Eye (tissue), 1 donor: ENCODE data around the gene RPA3.

Experiments used
- DNase-seq: peaks from one replicate; pipeline ENCODE4 v3.0.0-alpha.2; 2015

RPA3 gene

GRCh38 chr7:7650682-7651206 lies 67.7 kb downstream of the RPA3 start:
- no peak for DNase-seq

DNA sequence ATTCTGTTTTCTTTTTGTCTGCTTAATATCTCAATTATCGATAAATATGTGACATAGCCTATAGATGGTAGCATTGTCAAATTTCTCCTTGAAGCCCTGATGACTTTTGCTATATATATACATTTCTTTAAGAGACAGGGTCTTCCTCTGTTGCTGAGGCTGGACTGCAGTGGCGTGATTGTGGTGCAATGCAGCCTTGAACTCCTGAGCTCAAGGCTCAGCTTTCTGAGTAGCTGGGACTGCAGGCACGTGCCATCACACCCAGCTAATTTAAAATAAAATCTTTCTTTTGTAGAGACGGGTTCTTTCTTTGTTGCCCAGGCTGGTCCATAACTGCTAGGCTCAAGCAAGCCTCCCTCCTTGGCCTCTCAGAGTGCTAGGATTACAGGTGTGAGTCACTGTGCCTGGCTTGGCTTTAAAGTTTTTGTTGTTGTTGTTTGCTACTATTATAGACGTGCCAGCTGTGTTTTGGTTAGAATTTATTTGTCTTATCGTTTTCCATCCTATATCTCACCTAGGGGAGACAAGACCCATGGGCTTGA lies 70.8 kb downstream of the RPA3 start:
- no peak for DNase-seq

GRCh38 chr7:7642081-7642480 lies 76.3 kb downstream of the RPA3 start:
- no peak for DNase-seq

GRCh38 chr7:7641129-7641663 lies 77.2 kb downstream of the RPA3 start:
- DNase-seq, result no peak

DNA sequence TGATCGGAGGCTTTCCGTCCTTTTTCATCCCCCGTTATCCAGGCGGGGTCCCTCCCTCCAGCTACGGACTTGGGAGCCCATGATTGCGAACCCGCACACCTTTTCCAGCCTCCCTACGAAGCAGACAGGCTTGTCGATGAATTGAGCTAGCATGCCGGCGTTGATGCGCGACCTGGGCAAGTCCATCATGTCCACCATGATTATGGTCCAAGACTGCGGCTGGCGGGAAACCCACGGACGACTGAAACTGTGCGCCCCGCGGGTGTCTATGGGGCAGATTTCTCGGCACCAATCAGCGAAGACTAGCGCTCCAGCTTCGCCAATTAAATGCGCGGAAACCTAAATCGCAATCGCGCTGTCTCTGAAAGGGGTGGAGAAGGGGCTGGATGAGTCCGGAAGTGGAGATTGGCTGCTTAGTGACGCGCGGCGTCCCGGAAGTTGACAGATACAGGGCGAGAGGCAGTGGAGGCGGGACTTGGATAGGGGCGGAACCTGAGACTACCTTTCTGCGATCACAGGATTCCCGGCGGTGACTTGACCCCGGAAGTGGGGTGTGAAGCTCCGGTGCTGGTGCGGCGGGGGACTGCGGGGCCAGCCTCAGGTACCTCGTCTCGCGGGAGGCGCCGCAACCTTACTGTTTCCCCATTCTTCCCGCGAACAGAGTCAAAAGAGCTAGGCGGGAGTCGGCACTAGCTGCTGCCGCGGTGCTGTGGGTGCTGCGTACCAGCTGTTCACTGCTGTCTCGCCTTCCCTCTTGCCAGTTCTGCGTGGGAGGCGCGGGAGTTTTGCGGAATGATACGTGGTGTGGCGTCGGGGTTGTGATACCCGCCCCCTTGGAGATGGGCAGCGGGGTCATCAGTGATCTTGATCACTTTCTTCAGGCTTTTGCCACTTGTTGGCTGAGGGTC lies 77.9 kb downstream of the RPA3 start, which contains the start of gene UMAD1:
Gene UMAD1 (plus strand): TSS at position 532 of the 908 bp plus-strand sequence. CDS start 32,620 bp downstream, outside the sequence.
- peak; percentile 99 for DNase-seq

- no peak for DNase-seq
These were observed 78.6 kb downstream of the RPA3 start for GRCh38 chr7:7639847-7640220.

- no peak for DNase-seq
These were observed 79.0 kb downstream of the RPA3 start for GRCh38 chr7:7639421-7639820.

- DNase-seq, result no peak
These were observed 87.6 kb downstream of the RPA3 start for GRCh38 chr7:7630626-7631329.

GRCh38 chr7:7628476-7628875 lies 89.9 kb downstream of the RPA3 start:
- no peak for DNase-seq

DNA sequence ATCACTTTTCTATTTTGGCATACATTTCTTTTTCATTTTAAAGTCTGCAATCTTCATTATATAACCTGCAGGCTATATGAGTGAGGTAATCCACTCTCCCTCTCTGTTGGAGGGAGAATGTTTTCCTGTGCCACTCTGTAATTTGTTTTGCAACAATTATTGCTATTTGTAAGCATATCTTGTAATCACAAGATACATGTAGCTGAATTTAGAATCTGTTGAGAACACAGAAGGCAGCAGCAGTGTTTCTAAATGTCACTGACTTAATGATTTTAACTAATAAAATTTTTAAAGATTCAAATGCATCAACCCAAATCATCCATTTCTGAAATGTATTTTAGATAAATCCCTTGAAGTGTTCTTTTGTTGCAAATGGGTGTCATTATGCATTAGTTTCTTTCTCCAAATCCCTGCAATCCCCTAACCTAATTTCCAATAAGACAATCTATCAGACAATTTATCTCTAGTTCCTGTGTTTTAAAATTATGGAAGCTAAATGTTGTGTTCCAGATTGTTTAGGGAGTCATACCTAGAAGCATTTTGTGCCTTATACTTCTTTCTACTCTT lies 97.7 kb downstream of the RPA3 start:
- DNase-seq, result no peak

DNA sequence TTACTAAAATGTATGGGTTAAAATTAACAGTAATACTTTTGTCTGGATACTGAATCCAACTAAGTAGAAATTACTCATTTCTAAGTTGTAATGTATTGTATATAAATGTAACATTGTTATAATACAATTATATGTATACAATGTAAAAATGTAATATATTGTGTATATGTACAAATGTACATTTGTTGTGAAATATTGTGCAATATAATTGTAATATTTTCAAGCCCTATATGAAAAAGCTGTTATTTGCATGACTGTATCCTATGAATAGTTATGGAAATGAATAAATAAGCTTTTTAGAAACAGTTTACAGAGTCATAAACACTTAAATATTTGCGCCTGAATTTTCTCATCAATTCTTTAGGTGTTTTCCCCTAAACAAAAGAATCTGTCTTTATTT lies 98.2 kb downstream of the RPA3 start:
- no peak for DNase-seq

DNA sequence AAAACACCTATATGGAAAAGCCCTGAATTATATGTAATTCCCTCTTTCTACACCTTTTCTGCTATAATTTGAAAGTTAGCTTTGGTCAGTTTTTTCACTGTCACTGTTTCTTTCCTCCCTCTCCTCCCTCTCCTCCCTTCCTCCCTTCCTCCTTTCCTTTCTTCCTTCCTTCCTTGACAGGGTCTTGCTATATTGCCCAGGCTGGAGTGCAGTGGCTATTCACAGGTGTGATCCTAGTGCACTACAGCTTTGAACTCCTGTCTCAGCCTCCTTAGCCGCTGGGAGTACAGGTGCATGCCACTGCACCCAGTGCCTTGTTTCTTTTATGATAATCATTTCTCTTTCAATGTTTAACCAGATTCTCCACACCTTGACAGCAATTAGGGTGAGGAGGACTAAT lies 100.0 kb downstream of the RPA3 start:
- no peak for DNase-seq

- no peak for DNase-seq
These were observed 100.9 kb downstream of the RPA3 start for GRCh38 chr7:7617550-7617949.

- no peak for DNase-seq
These were observed 104.2 kb downstream of the RPA3 start for GRCh38 chr7:7614018-7614741.

DNA sequence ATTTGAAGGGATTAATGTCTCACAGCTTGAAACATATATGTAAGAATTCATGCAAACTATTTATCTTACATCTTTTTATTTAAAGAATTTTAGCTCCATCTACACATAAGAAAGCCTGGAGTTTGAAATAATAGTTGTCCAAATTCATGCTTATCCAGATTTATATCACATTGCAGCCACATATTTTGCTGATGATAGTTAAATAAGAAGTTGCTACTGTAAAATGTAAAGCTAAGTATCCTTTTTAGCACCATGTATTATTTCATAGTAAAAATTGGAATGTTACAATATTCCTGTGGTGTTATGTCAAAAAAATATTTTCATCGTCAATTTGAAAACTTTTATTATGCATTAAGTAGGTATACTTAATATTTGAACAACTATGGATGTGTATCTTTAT lies 105.2 kb downstream of the RPA3 start:
- DNase-seq, result no peak

GRCh38 chr7:7612519-7612918 lies 105.9 kb downstream of the RPA3 start:
- no peak for DNase-seq

GRCh38 chr7:7609330-7609729 lies 109.1 kb downstream of the RPA3 start:
- DNase-seq, result no peak

- DNase-seq, result no peak
These were observed 111.4 kb downstream of the RPA3 start for GRCh38 chr7:7607010-7607409.

GRCh38 chr7:7596176-7596575 lies 122.2 kb downstream of the RPA3 start:
- DNase-seq, result no peak

DNA sequence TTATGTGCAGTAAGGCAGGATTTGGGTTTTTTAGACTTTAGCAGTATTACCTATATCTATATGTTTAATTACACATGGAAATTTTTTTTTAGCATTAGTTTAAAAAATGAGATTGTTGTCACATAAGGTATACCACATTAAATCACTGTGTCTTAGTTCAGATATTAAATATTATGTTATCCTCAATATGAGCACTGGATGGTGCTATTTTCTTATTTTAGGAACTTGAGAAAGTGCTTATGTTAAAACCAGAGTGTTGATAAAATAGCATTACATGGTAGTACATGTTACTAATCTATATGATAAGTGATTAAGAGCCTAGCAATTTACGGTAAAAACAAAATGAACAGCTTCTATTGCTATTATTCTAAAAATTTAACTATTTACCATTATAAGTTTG lies 123.0 kb downstream of the RPA3 start:
- DNase-seq, result peak; percentile 54
